NK-92 (cell line): ENCODE data around the gene MYCL.
"Not testable (repeated sequence)": the region's sequence is repeated elsewhere in the genome, so short reads cannot be mapped to it uniquely, and the experiment has no call there.

ENCODE experiments used
- DNase-seq: peaks from one replicate; lab custom pipeline; 2025; ENCODE audit not compliant: unreplicated experiment; lab: John Stamatoyannopoulos, UW

MYCL gene

GRCh38 chr1:39892601-39893595 is 8.8 kb downstream of the MYCL start:
- DNase-seq = no peak

- DNase-seq = no peak
Observed at GRCh38 chr1:39890880-39891279, 10.8 kb downstream of the MYCL start.

- DNase-seq = no peak
Observed at GRCh38 chr1:39890273-39890672, 11.4 kb downstream of the MYCL start.

GRCh38 chr1:39886757-39887231 is 14.9 kb downstream of the MYCL start:
- no peak for DNase-seq

GRCh38 chr1:39885516-39885915 is 16.2 kb downstream of the MYCL start:
- no peak for DNase-seq

- DNase-seq = no peak
Observed at GRCh38 chr1:39882152-39882551, 19.6 kb downstream of the MYCL start.

GRCh38 chr1:39877980-39878956 is 23.4 kb downstream of the MYCL start:
- DNase-seq = no peak

GRCh38 chr1:39877231-39877778 is 24.4 kb downstream of the MYCL start:
- DNase-seq = no peak

- no peak for DNase-seq
Observed at GRCh38 chr1:39876144-39876543, 25.6 kb downstream of the MYCL start.

- no peak for DNase-seq
Observed at GRCh38 chr1:39872698-39873097, 29.0 kb downstream of the MYCL start.

- no peak for DNase-seq
Observed at GRCh38 chr1:39871796-39872195, 29.9 kb downstream of the MYCL start.

- DNase-seq = not testable (repeated sequence)
Observed at GRCh38 chr1:39871043-39871442, 30.7 kb downstream of the MYCL start.

GRCh38 chr1:39869538-39870112 is 32.1 kb downstream of the MYCL start:
- not testable (repeated sequence) for DNase-seq

- no peak for DNase-seq
Observed at GRCh38 chr1:39866767-39867166, 35.0 kb downstream of the MYCL start.

- DNase-seq = no peak
Observed at GRCh38 chr1:39865762-39866161, 36.0 kb downstream of the MYCL start.

GRCh38 chr1:39863177-39863576 is 38.5 kb downstream of the MYCL start:
- DNase-seq = no peak

- DNase-seq = no peak
Observed at GRCh38 chr1:39861003-39861402, 40.7 kb downstream of the MYCL start.

GRCh38 chr1:39859859-39860812 is 41.6 kb downstream of the MYCL start:
- no peak for DNase-seq

GRCh38 chr1:39858315-39858714 is 43.4 kb downstream of the MYCL start:
- no peak for DNase-seq
